ENCODE results near the gene LETM1.

Gene LETM1

GRCh38 chr4:1856071-1856942 is at the start of gene LETM1:
TSS of gene LETM1 (minus strand) at chr4:1856156. CDS start at chr4:1855950, 206 bp downstream.
- DNase-seq = peak; percentile 98
- peaks cover 22% of the 10 kb centered on the region for H3K36me3 ChIP-seq
- H3K27ac ChIP-seq = peak within 1 kb of the TSS; percentile 90
- peak within 1 kb of the TSS; percentile 80 for H3K4me3 ChIP-seq (ENCODE audit: low read depth, low read length)
- TF ChIP-seq, protein P1, sequence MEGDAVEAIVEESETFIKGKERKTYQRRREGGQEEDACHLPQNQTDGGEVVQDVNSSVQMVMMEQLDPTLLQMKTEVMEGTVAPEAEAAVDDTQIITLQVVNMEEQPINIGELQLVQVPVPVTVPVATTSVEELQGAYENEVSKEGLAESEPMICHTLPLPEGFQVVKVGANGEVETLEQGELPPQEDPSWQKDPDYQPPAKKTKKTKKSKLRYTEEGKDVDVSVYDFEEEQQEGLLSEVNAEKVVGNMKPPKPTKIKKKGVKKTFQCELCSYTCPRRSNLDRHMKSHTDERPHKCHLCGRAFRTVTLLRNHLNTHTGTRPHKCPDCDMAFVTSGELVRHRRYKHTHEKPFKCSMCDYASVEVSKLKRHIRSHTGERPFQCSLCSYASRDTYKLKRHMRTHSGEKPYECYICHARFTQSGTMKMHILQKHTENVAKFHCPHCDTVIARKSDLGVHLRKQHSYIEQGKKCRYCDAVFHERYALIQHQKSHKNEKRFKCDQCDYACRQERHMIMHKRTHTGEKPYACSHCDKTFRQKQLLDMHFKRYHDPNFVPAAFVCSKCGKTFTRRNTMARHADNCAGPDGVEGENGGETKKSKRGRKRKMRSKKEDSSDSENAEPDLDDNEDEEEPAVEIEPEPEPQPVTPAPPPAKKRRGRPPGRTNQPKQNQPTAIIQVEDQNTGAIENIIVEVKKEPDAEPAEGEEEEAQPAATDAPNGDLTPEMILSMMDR (IDR thresholded peaks at IDR 0.05; ENCODE audit: low read depth, low read length) = peak; percentile 22; the same call in 1 of the 2 replicates
- H3K27me3 ChIP-seq (ENCODE audit: insufficient read depth, low read depth, severe bottlenecking) = no peaks in the 10 kb centered on the region
- H3K9me3 ChIP-seq (ENCODE audit: severe bottlenecking) = no peaks in the 10 kb centered on the region

DNA sequence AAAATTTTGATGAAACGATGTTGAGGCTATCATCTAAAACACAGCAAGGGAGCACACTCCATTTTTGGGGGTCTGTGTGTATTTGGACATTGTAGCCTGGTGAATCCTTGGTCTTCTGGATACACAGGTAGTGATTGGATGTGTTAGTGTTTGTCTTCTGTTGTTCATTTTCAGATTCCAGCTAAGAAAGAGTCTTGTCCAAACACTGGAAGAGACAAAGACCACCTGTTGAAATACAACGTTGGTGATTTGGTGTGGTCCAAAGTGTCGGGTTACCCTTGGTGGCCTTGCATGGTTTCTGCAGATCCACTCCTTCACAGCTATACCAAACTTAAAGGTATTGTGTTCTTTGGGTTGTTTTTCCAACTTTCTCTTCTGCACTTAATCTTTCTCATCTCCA is 48.1 kb upstream of the LETM1 start:
- no peak overlapping the region for H3K4me3 ChIP-seq (ENCODE audit: low read depth, low read length)
- TF ChIP-seq, protein P1 (IDR thresholded peaks at IDR 0.05; ENCODE audit: low read depth, low read length) = no peak
- peaks cover 82% of the 10 kb centered on the region for H3K36me3 ChIP-seq
- H3K27ac ChIP-seq = no peak overlapping the region
- no peaks in the 10 kb centered on the region for H3K9me3 ChIP-seq (ENCODE audit: severe bottlenecking)
- no peak for DNase-seq
- H3K27me3 ChIP-seq (ENCODE audit: insufficient read depth, low read depth, severe bottlenecking) = no peaks in the 10 kb centered on the region

DNA sequence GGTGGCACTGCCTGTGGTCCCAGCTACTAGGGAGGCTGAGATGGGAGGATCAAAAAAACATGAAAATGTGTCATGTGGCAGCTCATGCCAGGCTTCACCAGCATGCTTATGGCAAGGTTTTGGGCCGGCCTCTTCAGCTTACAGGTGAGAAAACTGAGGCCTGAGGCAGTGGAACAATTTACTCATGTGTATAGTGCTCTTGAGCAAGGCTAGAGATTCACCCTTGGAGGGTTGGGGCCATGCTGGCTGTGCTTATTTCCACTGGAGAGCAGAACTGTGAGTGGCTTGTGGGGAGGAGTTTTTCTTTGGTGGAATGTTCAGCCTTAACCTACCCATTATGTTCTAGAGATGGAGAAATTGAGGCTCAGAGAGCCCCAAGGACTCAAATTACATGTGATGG is 47.1 kb upstream of the LETM1 start:
- Histone ChIP-seq H3K27me3 (ENCODE audit: insufficient read depth, low read depth, severe bottlenecking) (no peaks in the 10 kb centered on the region), H3K9me3 (ENCODE audit: severe bottlenecking) (no peaks in the 10 kb centered on the region), H3K27ac (no peak overlapping the region), H3K36me3 (peaks cover 82% of the 10 kb centered on the region), H3K4me3 (ENCODE audit: low read depth, low read length) (no peak overlapping the region)
- DNase-seq = no peak
- TF ChIP-seq, protein P1 (IDR thresholded peaks at IDR 0.05; ENCODE audit: low read depth, low read length) = no peak

DNA sequence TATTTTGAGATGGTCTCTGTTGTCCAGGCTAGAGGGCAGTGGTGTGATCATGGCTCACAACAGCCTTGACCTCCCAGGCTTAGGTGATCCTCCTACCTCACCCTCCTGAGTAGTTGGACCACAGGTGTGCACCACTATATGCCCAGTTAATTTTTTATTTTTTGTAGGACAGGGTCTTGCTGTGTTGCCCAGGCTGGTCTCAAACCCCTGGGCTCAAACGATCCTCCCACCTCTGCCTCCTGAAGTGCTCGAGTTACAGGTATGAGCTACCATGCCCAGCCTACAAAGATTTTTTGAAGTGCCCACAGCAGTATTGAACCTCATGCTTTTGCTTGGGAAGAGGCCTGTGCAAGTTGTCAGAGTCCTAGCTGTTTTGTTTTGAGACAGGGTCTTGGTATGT is 46.3 kb upstream of the LETM1 start:
- DNase-seq = no peak
- Histone ChIP-seq H3K27ac (no peak overlapping the region), H3K4me3 (ENCODE audit: low read depth, low read length) (no peak overlapping the region), H3K36me3 (peaks cover 80% of the 10 kb centered on the region), H3K9me3 (ENCODE audit: severe bottlenecking) (no peaks in the 10 kb centered on the region), H3K27me3 (ENCODE audit: insufficient read depth, low read depth, severe bottlenecking) (no peaks in the 10 kb centered on the region)
- TF ChIP-seq, protein P1 (IDR thresholded peaks at IDR 0.05; ENCODE audit: low read depth, low read length) = no peak

GRCh38 chr4:1901127-1901526 is 45.2 kb upstream of the LETM1 start:
- H3K9me3 ChIP-seq (ENCODE audit: severe bottlenecking) = no peaks in the 10 kb centered on the region
- TF ChIP-seq, protein P1 (IDR thresholded peaks at IDR 0.05; ENCODE audit: low read depth, low read length) = no peak
- no peak overlapping the region for H3K27ac ChIP-seq
- no peaks in the 10 kb centered on the region for H3K27me3 ChIP-seq (ENCODE audit: insufficient read depth, low read depth, severe bottlenecking)
- DNase-seq = no peak
- H3K36me3 ChIP-seq = peaks cover 77% of the 10 kb centered on the region
- H3K4me3 ChIP-seq (ENCODE audit: low read depth, low read length) = no peak overlapping the region

Data from WERI-Rb-1 (cell line).